ENCODE measurements around the gene SH2D7. TPM values are rescaled to one million over a fixed set of nuclear protein-coding genes. Genes with fewer than 3 reads are reported as not detected.

SH2D7 gene
- total RNA-seq, 2 experiments from 2014 or later = not detected

DNA sequence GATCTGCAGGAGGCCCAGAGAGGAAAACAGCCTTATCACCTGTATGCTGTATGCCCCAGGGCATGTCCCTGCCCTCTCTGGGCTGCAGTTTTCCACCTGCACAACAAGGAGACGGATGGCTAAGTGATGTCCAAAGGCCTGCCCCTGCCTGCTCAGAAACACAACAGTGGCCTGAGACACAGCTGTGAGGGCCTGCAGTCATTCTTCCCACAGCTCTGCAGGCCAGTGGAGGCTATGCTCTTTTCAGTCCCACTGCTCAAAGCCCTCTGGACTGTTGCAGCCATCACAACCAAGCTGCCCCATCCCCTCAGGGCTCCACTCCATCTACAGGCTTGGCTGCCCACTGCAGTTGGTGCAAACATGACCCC lies 9.6 kb upstream of the SH2D7 start:
- no peaks in the 10 kb centered on the region for H3K36me3 Mint-ChIP-seq (ENCODE audit: low read depth)
- CTCF ChIA-PET = interaction anchor here (1.2 to 1.4 kb wide), 3 partner anchors 11 to 27 kb away, joined by 3 to 4 read pairs (median 3); no protein-coding TSS in a partner anchor

DNA sequence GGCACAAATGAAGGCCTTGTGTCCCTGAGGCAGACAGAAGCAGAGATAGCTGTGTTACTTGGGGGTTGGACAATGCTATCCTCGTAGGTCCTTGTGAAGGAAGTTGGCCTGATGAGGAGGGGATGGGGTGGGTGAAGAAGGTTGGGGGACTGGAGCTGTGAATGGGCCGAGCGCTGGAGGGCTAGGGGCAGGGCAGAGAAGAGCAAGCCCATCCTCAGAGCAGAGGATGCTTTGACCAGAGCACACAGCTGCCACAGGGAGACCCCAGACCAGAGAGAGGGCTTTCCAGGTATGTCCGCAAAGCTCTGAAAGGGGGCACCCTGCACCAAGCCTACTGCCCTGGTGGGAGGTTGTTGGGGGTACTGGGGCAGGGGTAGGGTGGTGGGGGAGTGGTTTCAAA lies 9.2 kb upstream of the SH2D7 start:
- intact Hi-C loops (cut with micrococcal nuclease) = no loop called here
- Mint-ChIP-seq H3K4me1 (ENCODE audit: low read depth) (peaks cover 6% of the 10 kb centered on the region), H3K27ac (no peak overlapping the region), H3K4me3 (no peak overlapping the region), H3K9me3 (no peaks in the 10 kb centered on the region), H3K27me3 (ENCODE audit: low read depth) (no peaks in the 10 kb centered on the region), H3K36me3 (ENCODE audit: low read depth) (no peaks in the 10 kb centered on the region)
- CTCF ChIA-PET = interaction anchor here (0.8 to 1.4 kb wide), 3 partner anchors 11 to 56 kb away, joined by 3 to 4 read pairs (median 3); no protein-coding TSS in a partner anchor
- DNase-seq = no peak

More for the DNA sequence above, 9.6 kb upstream of the SH2D7 start:
- H3K9me3 Mint-ChIP-seq = no peaks in the 10 kb centered on the region
- peaks cover 11% of the 10 kb centered on the region for H3K4me1 Mint-ChIP-seq (ENCODE audit: low read depth)
- no peak overlapping the region for H3K4me3 Mint-ChIP-seq
- no peaks in the 10 kb centered on the region for H3K27me3 Mint-ChIP-seq (ENCODE audit: low read depth)
- no peak overlapping the region for H3K27ac Mint-ChIP-seq
- intact Hi-C loops (cut with micrococcal nuclease) = no loop called here
- no peak for DNase-seq

DNA sequence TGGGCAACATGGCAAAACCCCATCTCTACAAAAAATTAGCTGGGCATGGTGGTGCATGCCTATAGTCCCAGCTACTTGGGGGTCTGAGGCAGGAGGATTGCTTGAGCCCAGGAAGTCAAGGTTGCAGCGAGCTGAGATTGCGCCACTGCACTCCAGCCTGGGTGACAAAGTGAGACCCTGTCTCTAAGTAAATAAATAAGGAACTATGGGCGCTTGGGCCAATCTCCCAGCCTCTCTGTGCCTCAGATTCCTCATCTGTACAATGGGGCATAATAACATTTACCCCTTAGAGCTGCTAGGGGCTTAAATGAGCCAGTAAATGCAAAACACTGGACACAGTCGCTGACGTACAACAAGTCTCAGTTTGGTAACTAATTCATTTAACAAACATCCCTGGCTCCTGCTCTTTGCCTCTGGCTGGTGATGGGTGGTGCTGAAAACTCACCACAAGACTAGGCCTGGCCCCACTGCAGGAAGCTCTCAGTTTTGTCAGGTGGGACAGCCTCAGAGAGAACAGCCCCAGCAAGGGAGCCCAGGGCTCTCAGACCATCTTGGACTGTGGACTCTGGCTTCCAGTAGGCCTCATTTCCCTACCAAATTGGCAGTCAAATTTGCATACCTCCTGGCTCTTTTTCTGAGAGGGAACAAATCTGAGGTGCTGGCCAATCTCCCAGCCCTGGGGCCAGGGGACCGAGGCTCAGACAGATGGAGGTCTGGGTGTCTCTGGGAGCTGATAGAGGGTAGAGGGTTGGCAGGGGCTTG lies 8.5 kb upstream of the SH2D7 start:
- intact Hi-C loops (cut with micrococcal nuclease) = no loop called here
- no peaks in the 10 kb centered on the region for H3K9me3 Mint-ChIP-seq
- H3K36me3 Mint-ChIP-seq (ENCODE audit: low read depth) = no peaks in the 10 kb centered on the region
- no peaks in the 10 kb centered on the region for H3K27me3 Mint-ChIP-seq (ENCODE audit: low read depth)
- peaks cover 8% of the 10 kb centered on the region for H3K4me1 Mint-ChIP-seq (ENCODE audit: low read depth)
- DNase-seq = no peak
- H3K4me3 Mint-ChIP-seq = no peak overlapping the region
- CTCF ChIA-PET = interaction anchor here (0.8 to 1.4 kb wide), 3 partner anchors 24 to 57 kb away, joined by 3 to 4 read pairs (median 3); no protein-coding TSS in a partner anchor
- H3K27ac Mint-ChIP-seq = no peak overlapping the region

DNA sequence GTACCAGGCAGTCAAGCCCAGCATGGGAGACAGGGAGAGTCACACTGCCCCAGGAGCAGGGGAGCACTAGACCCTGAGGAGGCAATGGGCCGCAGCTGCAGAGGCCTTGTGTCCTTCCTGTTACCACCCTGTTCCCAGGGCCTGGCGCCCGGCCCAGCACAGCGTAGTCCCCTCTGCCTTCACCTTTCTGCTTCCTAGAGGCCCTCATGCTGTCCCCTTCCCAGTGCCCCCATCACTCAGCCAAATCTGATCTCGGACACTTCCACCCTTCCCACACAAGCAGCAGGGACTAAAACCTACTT lies 8.0 kb upstream of the SH2D7 start:
- H3K4me3 Mint-ChIP-seq = no peak overlapping the region
- intact Hi-C loops (cut with micrococcal nuclease) = no loop called here
- H3K4me1 Mint-ChIP-seq (ENCODE audit: low read depth) = peaks cover 8% of the 10 kb centered on the region
- no peak overlapping the region for H3K27ac Mint-ChIP-seq
- DNase-seq = no peak
- H3K36me3 Mint-ChIP-seq (ENCODE audit: low read depth) = no peaks in the 10 kb centered on the region
- CTCF ChIA-PET = interaction anchor here (1.4 kb wide), 1 partner anchor 24 kb away, joined by 4 read pairs; no protein-coding TSS in a partner anchor
- H3K27me3 Mint-ChIP-seq (ENCODE audit: low read depth) = no peaks in the 10 kb centered on the region
- H3K9me3 Mint-ChIP-seq = no peaks in the 10 kb centered on the region

DNA sequence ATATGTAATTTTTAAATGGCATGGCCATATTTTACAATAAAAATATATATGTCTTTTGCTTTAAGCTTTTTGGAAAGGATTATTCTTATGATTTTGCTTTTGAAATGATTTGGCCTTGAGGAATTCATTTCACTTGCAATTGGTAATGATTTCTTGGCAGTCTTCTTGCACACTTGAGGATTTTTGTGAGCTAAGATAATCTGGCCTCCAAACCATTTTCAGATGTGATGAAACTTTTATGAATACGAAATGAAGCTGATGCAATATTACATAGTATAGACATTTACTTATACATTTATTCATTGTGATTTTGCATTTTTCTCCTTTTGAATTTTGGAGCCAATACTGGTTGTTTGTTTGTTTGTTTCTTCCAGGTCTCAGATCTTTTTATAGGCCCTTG lies 6.4 kb upstream of the SH2D7 start:
- Mint-ChIP-seq H3K27me3 (ENCODE audit: low read depth) (no peaks in the 10 kb centered on the region), H3K27ac (peak overlapping the region; percentile 65), H3K36me3 (ENCODE audit: low read depth) (no peaks in the 10 kb centered on the region), H3K4me1 (ENCODE audit: low read depth) (peaks cover 8% of the 10 kb centered on the region), H3K9me3 (no peaks in the 10 kb centered on the region), H3K4me3 (no peak overlapping the region)
- no peak for DNase-seq
- CTCF ChIA-PET = no interaction called here
- intact Hi-C loops (cut with micrococcal nuclease) = no loop called here

DNA sequence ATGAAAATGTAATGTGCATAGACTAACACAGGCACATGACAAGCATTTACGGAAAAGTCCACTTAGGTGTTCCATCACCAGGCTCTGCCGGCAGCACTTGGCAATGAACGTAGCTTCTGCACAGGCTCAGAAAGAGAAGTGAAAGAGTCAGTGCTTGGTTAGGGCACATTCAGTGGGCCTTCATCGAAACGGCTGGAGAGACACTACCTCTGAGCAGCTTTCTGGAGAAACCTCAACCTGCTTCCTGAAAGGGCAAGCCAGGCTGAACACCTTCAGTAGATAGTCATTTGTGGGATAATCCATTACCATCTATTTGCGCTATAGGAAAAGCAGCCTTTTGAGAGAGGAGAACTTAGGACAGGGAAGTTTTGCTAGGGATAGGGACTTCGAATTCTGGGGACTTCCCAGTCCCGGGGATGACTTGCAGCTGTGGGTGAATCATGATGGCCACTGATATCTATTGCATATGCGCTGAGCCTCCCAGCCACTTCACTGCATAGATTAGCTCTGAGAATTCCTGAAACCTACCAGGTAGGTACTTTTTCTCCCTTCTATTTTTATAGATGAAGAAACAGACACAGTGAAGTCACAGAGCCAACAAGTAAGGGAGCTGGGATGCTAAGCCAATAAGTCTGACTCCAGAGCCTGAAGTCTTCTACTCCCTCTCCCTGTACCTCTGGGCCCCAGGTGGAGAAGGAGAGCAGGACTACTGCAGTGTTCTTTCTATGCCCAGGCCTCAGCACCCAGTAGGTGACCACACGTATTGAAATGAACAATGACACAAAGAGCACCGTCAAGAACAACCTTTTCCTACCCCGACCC lies 4.2 kb upstream of the SH2D7 start:
- CTCF ChIA-PET = interaction anchor here (0.9 kb wide), 1 partner anchor 120 kb away, joined by 3 read pairs; no protein-coding TSS in a partner anchor
- Mint-ChIP-seq H3K27ac (no peak overlapping the region), H3K27me3 (ENCODE audit: low read depth) (no peaks in the 10 kb centered on the region), H3K4me3 (no peak overlapping the region), H3K4me1 (ENCODE audit: low read depth) (peaks cover 6% of the 10 kb centered on the region), H3K36me3 (ENCODE audit: low read depth) (no peaks in the 10 kb centered on the region), H3K9me3 (no peaks in the 10 kb centered on the region)
- intact Hi-C loops (cut with micrococcal nuclease) = no loop called here
- DNase-seq = no peak

DNA sequence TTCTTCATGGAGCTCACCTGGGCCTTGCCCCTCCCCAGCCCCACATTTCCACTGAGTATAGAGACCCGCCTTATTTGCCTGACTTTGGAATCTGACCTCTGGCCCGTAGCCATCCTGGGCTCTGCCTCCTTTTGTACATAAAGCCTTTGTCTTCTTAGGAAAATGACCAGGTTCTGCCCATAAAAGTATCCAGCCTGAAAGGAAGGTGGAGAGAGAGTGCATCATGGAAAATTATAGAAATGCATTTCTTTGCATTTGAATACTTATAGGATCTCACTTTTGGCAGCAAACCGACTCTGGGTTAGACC lies 3.6 kb upstream of the SH2D7 start:
- H3K9me3 Mint-ChIP-seq = no peaks in the 10 kb centered on the region
- no peaks in the 10 kb centered on the region for H3K36me3 Mint-ChIP-seq (ENCODE audit: low read depth)
- no peak overlapping the region for H3K27ac Mint-ChIP-seq
- CTCF ChIA-PET = interaction anchor here (0.9 kb wide), 1 partner anchor 121 kb away, joined by 3 read pairs; no protein-coding TSS in a partner anchor
- no peaks in the 10 kb centered on the region for H3K27me3 Mint-ChIP-seq (ENCODE audit: low read depth)
- DNase-seq = no peak
- H3K4me3 Mint-ChIP-seq = no peak overlapping the region
- intact Hi-C loops (cut with micrococcal nuclease) = no loop called here
- peaks cover 6% of the 10 kb centered on the region for H3K4me1 Mint-ChIP-seq (ENCODE audit: low read depth)

DNA sequence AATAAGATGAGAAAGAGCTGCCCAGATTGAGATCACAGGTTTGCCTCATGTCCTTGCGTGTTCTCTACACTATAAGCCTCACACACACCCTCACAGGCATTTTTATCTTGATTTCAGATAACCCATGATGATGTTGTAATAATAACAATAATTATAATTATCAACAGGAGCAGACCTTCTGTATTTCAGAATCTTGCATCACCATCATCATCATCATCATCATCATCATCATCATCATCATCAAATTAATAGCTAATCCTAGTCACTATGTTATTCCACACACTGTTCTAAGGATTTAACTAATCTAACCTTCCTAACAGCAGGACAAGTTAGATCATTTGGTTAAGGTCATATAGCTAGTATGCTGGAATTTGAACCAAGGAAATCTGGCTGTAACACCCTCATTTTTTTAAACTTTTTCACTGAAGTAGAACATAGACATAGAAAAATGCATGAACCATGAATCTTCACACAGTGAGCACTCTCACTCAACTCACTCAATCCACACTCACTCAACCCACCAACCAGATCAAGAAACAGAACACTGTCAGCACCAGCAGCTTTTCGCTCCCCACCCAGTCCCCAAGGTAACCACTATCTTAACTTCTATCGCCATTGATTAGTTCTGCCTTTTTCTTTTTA lies 1.8 kb upstream of the SH2D7 start:
- Mint-ChIP-seq H3K9me3 (no peaks in the 10 kb centered on the region), H3K27ac (no peak overlapping the region), H3K4me1 (ENCODE audit: low read depth) (peaks cover 5% of the 10 kb centered on the region), H3K4me3 (no peak overlapping the region), H3K27me3 (ENCODE audit: low read depth) (no peaks in the 10 kb centered on the region), H3K36me3 (ENCODE audit: low read depth) (no peaks in the 10 kb centered on the region)
- DNase-seq = no peak
- intact Hi-C loops (cut with micrococcal nuclease) = no loop called here
- CTCF ChIA-PET = interaction anchor here (1.3 kb wide), 1 partner anchor 18 kb away, joined by 9 read pairs; no protein-coding TSS in a partner anchor

DNA sequence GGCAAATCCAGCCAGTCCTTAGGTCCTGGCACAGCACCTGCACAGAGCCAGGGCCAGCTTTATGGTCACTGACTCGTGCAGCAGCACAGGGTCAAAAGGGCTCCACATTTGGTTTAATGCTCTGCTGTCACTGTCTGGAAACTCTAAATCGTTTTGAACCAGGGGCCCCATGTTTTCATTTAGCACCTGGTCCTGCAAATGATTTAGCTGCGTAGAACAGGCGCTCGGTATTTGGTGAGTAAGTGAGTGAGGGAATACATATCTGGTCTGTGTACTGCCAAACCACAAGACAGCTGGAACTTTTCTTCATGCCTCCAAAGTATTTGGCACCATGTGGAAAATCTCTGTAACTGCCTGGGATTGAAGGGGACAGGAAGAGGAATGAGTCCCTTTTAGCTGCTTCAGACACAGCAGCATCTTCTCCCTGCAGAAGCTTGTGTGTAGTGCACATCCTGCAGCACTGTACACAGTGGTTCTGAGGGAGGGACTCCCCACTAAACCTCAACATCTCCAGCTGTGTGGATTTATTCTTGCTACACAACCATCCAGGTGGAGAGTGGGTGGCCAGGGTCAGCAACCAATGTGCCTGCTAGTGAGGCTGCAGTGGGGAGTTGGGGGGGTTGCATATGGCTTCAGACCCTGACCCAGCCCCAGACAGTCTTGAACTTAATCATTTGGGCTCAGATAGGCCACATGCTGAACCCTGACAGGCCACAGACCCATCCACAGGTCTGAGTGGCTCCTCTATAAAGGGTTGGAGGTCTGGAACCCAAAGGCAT lies 1.1 kb downstream of the SH2D7 start:
- DNase-seq = no peak
- CTCF ChIA-PET = interaction anchor here (0.6 to 1.5 kb wide), 4 partner anchors 11 to 129 kb away, joined by 3 to 8 read pairs (median 4); no protein-coding TSS in a partner anchor
- H3K4me3 Mint-ChIP-seq = no peak overlapping the region
- no peaks in the 10 kb centered on the region for H3K36me3 Mint-ChIP-seq (ENCODE audit: low read depth)
- H3K27ac Mint-ChIP-seq = no peak overlapping the region
- intact Hi-C loops (cut with micrococcal nuclease) = no loop called here
- no peaks in the 10 kb centered on the region for H3K9me3 Mint-ChIP-seq
- peaks cover 3% of the 10 kb centered on the region for H3K4me1 Mint-ChIP-seq (ENCODE audit: low read depth)
- no peaks in the 10 kb centered on the region for H3K27me3 Mint-ChIP-seq (ENCODE audit: low read depth)

DNA sequence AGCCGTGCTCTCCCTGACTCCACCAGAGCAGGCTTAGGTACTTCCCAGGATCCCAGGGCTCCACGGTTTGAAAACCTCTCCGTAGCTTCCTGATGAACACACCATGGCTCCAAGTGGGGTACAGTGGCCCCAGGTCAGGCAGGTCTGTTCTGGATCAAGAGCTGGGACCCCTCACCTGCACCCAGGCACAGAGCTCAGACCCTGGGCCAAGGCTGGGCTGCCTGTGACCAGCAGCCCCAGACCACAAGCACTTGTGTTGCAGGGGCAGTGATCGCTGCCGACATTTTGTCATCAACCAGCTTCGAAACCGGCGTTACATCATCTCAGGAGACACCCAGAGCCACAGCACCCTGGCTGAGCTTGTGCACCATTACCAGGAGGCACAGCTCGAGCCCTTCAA lies 5.3 kb downstream of the SH2D7 start:
- Mint-ChIP-seq H3K4me1 (ENCODE audit: low read depth) (peaks cover 3% of the 10 kb centered on the region), H3K9me3 (no peaks in the 10 kb centered on the region), H3K27ac (no peak overlapping the region), H3K27me3 (ENCODE audit: low read depth) (no peaks in the 10 kb centered on the region), H3K36me3 (ENCODE audit: low read depth) (no peaks in the 10 kb centered on the region), H3K4me3 (no peak overlapping the region)
- CTCF ChIA-PET = no interaction called here
- DNase-seq = no peak
- intact Hi-C loops (cut with micrococcal nuclease) = no loop called here

DNA sequence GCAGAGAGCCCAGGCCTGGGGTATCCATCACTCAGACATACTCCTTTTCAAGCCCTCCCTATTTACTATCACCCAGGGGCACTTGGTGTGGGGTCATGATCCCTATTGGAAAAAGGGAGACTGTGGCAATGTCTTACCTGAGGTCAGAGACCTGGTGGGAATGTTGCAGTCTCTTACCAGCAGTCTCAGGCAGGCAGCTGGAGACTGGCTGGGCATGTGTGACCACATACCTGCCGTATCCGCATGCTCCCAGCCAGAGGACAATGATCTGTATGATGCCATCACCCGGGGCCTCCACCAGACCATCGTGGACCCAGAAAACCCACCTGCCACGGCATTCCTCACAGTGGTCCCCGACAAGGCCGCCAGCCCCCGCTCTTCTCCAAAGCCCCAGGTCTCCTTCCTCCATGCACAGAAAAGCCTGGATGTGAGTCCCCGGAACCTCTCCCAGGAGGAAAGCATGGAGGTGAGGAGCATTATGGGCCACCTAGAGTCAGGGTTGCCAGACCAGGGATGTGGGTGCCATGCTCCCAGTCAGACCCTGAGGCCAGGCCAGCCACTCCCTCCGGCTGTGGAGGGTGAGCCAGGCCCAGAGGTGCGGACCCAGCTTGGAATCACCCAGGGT lies 5.9 kb downstream of the SH2D7 start:
- Mint-ChIP-seq H3K36me3 (ENCODE audit: low read depth) (no peaks in the 10 kb centered on the region), H3K27me3 (ENCODE audit: low read depth) (no peaks in the 10 kb centered on the region), H3K27ac (no peak overlapping the region), H3K9me3 (no peaks in the 10 kb centered on the region), H3K4me3 (no peak overlapping the region), H3K4me1 (ENCODE audit: low read depth) (peaks cover 6% of the 10 kb centered on the region)
- CTCF ChIA-PET = no interaction called here
- intact Hi-C loops (cut with micrococcal nuclease) = no loop called here
- DNase-seq = no peak
